HG03139 (cell line): Measurements from ENCODE around the gene HOXA13.

Experiments
- ATAC-seq: cut with Tn5 transposase; IDR thresholded peaks from one replicate; pipeline ENCODE4 v1.9.1; 2021; ENCODE audit not compliant: unreplicated experiment

HOXA13 gene

DNA sequence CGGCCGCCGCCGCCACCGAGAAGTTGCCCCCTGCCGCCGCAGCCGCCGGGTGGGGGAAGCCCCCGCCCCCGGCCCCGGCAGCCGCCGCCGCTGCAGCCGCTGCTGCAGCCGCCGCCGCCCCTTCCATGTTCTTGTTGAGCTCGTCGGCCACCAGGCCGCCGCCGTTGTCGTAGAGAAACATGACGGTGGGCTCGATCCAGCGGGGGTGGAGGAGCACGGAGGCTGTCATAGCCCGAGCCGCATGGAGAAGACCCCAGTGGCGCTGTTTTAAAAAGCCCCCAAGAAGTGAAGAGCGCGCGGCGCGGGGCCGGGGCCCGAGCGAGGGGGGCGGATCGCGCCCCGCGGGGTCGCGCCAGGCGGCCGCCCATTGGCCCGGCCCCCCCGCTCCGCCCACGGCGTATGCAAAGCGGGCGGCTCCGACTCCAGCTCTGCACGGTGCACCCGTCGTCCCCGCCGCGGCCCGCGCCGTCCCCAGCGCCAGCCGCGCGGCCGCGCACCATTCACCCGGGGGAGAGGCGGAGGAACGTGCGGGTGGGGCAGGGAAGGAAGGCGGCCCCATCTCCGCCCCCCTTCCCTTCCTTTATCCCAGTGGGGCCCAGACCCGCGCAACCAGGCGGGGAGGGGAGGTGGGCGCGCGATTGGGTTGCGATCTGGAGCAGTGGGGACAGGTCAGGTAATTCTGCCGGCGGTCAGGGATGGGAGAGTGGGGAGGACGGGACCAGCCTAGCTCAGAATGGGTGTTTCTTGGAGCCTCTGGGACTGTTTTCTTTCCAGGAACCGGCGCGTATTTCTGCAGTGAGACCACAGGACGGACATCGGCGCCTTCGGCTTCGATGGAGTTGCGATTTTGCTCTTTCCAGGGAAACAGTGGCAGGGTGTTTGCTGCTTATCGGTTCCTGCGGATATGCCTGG lies at the start of gene HOXA13:
TSS of gene HOXA13 (minus strand) at position 243 of the 912 bp plus-strand sequence. CDS start at position 229, 14 bp downstream.
- ATAC-seq, result no peak

DNA sequence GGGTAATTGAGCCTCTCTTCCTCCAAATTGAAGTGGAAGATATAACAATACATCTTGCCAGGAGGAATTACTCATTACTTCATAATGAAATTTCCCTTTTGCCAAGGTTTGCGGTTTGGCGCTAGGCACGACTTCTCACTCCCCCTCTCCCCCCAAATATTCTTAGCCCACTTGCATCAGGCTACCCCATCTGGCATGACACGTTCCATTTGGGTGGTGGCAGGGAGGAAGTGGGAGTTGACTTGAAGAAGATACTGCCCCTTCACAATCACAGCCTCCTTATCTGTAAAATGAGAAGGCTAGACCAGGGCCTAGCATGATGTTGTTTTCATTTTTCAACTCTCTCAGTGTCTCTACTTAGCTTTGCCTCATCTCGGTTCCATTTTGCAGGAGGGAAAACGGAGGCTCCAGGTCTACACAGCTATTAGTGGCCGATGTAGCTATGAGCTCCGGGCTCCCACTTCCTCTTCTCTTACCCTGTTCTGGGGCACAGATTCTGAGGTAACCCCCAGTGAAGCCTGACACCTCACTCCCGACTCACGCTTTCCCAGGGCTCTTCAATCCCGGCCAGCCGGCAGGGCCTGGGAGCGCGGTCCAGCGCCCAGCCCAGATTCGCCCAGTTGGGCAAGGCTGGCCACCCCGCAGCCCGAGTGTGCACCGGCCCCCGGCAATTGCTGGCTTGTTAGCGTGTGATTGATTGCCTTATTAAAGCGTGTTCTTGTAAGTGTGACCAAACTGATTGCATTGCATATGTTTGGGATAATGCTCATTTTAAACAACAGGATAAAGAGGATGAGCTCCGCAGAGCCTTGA lies 49.2 kb upstream of the HOXA13 start:
- no peak for ATAC-seq

DNA sequence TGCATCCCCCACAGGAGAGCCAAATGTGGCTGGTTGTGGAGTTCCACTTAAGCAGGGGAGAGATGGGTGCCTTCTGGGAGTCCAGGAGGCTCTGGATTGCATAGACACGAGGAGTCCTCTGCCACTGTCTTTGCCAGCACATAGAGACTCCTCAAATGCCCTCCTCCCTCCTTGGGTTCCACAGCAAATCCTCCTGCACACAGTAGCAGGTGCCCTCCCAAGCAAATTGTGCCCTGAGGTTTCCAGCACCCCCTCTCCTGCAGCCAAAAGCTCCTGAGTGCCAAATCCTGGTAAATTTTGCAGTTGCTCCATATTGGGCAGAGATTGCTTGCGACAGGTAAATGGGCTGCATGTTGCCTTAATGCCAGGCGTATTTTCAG lies 48.5 kb upstream of the HOXA13 start:
- no peak for ATAC-seq

DNA sequence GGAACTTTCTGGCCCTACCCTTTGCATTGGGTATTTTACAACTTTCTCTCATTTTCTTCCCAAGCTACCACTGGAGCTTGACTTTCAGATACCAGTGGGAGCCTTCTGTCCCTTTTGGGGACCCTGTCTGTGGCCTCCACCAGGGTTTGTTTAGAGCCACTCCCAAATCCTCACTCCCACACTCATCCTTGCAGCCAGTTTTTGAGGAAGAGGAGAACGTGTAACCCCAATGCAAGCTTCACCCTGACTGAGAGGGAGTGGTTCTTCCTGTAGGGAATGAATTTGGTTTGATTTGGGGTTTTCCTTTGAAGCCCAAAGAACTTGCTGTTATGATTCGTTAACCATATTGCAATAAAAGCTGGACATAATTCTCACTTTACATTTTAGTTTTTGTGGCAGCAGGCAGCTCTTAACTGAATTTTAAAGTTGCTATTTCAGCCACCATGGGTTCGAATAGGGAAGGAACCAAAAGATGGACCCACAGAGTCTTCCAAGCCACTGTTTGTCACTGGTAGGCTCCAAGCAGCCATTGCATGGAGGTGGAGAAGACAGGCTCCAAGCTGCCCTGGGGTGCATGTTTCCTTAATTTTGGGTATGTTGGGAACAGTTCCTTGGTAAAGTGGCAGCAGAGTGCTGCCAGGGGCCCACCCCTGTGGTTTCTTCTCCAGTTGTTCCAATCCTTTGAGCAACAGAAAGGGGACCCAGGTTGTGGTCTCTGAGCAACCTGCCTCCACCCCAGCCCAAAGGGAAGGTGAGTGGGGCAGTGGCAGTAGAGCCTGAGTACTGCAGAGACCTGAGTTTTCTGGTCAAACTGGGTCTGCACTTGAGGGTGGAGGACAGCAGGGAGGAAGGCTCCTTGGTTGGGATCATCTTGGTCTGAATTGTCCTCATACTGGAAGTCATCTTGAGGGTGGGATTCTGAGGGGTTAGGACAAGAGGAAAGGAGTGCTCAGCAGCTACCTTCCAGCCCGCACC lies 47.8 kb upstream of the HOXA13 start:
- no peak for ATAC-seq

DNA sequence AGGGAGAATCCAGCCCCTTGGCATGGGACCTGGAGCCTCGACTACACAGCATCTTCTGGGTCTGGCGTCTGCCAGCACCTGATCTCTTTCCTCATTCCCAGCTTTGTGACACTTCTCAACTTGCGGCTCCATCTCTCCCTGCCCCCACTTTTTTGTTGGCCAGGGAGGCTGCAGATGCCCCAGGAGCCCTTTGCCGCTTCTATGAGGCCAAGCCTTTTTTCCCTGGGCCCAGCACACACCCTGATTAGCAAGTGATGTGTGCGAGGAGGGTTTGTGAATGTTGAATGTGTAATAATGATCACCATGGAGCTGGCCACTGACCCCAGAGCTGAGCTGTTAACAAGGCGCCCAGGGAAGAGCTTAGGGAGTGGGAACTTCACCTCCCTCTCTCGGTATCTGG lies 47.1 kb upstream of the HOXA13 start:
- ATAC-seq, result no peak

DNA sequence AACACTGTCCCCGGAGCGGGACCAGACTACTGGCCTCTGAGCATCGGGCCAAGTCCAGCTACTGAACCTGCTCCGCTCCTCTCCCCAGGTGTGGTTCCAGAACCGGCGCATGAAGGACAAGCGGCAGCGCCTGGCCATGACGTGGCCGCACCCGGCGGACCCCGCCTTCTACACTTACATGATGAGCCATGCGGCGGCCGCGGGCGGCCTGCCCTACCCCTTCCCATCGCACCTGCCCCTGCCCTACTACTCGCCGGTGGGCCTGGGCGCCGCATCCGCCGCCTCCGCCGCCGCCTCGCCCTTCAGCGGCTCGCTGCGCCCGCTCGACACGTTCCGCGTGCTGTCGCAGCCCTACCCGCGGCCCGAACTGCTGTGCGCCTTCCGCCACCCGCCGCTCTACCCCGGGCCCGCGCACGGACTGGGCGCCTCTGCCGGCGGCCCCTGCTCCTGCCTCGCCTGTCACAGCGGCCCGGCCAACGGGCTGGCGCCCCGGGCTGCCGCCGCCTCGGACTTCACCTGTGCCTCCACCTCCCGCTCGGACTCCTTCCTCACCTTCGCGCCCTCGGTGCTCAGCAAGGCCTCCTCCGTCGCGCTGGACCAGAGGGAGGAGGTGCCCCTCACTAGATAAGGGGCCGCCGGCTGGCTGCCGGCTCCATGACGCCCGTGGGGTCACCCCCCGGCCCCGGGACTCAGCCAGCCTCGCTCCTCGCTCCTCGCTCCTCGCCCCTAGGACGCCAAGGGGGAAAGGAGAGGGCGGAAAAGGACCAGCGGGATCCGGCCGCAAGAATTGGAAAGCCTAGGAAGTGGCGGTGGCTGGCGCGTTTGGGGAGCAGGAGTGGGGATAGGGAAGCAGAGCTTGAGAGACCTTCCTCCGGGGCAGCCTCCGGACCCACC lies 46.2 kb upstream of the HOXA13 start:
- ATAC-seq, result no peak

DNA sequence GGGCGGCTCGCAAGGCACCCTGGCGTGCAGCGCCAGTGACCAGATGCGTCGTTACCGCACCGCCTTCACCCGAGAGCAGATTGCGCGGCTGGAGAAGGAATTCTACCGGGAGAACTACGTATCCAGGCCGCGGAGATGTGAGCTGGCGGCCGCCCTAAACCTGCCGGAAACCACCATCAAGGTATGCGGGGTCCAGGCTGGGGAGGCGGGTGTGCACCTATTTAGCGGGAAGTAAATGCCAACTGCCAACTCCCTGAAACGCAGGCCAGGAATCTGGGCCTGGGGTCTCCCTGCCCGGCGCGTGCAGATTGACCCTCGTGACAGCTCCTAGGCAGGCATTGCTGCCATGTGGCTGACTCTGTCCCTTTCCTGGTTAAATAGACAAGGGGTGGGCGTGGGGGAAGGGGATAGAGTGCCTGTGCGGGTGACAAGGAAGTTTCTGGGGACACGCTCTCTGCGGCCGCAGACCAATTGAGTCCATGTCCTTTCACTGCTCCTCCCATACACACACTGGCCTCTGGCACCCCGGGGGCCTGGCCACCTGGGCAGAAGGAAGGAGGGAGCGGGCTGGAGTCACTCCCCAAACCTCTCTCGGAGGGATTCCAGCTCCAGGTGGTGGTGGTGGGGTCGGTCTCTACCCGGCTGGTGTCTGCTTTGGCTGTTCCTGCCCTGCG lies 45.4 kb upstream of the HOXA13 start:
- ATAC-seq, result no peak

DNA sequence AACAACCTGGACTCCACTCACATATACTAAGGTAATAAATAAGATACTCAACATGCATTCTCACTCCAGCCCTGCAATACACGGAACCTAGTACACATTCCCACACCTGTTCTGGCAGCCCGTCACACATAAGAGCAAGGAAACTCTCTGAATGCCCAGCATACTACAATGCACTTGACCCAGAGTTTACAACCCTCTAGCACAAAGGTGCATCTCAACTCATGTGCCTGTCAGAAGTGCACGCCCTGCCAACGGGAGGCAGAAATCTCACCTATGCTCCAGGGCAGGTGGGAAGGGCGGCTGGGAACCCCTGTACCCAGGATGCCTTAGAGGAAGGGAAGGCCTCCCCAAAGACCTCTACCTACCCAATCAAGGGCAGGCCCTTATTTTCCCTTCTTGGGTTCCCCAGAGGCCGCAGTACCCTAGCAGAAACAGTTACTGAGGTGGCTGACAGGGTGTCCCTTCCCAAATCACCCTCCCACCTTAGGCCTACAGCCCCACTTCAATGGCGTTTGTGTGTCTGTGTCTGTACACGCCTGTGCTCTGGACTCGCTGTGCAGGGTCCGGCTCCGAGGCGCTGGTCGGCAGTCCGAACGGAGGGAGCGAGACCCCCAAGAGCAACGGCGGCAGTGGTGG lies 44.7 kb upstream of the HOXA13 start:
- no peak for ATAC-seq

DNA sequence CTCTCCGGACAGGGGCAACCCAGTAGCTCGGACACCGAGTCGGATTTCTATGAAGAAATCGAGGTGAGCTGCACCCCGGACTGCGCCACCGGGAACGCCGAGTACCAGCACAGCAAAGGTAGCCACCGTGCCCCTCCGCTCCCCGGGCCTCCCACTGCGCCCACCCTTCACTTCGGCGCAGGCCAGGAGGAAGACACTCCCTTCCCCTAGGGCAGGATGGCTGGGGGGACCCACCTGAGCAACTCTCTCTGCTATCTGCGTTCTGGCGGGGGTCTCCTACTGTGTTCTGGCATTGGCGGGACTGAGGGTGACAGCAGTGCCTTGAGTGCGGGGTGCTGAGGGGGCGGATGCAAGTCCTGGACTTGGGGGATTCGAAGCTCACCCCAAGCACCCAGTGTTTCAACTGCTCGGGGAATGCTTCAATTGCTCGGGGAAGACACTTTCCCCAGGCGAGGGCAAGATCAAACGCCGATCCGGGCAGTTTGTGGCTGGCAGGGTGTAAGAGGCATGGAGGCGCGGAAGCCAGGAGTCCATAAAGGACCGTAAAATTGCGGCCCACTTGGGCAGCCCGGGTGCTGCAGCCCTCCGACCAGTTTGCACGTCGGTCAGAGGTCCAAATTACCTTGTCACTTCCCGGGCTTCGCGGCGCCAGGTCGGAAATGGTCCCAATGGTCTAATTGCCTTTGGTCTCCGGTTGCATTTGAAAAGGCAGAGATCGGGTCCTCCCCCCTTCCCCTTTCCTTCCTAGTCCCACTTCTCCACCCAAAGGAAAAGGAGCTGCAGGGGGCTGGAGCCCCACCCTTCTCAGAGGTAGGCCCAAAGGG lies 43.7 kb upstream of the HOXA13 start:
- ATAC-seq, result no peak

DNA sequence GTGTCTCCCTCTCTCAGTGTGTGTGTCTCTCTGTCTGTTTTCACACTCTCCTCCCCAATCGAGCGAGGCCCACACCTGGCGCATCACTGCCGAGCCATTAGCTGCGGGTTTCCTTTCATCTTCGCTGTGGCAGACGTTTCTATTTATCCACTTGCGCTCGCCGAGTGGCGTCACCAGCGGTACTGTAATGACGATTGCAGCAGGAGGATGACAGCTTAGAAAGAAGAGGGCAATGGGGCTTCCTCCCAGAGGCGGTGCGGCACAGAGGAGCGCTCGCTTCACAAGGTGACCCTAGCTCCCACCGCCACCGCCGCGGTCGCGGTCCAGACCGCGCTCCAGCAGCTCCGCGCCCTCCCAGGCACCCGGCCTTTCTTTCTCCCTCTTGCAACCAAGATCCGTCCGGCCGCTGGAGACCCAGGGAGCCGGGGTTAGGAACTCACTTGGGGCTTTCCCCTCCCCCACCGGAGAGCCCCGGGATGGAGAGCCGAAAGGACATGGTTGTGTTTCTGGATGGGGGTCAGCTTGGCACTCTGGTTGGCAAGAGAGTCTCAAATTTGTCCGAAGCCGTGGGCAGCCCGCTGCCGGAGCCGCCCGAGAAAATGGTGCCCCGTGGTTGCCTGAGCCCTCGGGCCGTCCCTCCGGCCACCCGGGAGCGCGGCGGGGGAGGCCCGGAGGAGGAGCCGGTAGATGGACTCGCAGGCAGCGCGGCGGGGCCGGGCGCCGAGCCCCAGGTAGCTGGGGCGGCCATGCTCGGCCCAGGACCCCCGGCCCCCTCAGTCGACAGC lies 42.9 kb upstream of the HOXA13 start, which contains the start of gene EVX1:
TSS of gene EVX1 (plus strand) at position 248 of the 785 bp plus-strand sequence. CDS start at position 477, 229 bp downstream.
- no peak for ATAC-seq

DNA sequence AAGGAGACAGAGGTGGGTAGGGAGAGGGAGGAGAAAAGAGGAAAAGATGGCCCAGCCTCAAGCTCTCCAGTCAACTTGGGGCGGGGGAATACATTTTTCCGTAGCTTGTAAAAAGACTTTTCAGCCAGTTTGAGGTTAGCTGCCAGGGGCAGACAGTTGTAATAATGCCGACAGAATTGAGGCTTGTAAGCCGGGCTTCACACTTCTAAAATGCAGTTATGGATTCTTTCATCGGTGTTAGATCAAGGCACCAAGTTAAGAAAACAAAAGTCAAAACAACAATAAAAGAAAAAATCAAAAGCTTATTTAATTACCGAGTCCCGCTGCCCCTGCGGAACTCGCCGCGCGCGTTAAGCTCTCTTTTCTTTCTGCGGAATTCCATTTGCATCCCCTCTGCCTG lies 42.3 kb upstream of the HOXA13 start:
- no peak for ATAC-seq

DNA sequence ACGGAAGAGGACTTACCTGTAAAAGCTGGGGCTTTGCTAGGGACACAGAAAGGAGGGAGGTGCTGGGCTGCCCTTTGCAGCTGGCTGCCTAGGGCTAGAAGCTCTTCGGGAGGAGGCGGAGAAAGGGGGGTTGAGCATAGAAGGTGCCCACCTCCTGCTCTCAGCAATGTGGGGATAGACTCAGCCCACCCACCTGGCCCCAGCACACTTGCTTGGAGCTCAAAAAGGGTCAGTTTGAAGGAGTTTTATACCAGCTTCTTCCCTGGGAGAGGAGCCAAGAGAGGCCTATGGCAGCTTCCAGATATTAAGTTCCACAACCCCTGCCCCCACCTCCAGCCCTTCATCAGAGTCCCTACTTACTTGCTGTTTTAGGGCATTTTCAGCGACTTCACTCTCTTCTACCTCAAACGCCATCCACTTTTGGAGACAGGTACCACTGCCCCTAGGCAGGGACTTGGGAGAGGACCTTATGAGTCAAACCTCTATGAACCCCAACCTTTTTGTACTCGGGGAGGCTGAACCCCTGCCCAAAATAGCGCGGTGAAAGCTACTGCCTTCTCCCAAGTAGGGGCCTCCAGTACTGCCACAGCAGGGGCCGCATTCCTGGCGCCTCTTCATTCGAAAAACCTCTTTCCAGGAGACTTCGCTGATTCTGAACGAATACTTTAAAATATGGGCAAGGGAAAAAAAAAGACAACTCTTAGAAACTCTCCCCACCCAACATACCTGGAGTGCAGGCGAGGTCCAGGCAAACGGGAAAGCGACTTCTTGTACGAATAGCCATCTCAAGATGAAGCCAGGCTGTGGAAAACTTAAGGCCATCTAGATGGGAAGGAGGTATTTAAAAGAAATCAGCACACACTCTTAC lies 41.5 kb upstream of the HOXA13 start:
- no peak for ATAC-seq

DNA sequence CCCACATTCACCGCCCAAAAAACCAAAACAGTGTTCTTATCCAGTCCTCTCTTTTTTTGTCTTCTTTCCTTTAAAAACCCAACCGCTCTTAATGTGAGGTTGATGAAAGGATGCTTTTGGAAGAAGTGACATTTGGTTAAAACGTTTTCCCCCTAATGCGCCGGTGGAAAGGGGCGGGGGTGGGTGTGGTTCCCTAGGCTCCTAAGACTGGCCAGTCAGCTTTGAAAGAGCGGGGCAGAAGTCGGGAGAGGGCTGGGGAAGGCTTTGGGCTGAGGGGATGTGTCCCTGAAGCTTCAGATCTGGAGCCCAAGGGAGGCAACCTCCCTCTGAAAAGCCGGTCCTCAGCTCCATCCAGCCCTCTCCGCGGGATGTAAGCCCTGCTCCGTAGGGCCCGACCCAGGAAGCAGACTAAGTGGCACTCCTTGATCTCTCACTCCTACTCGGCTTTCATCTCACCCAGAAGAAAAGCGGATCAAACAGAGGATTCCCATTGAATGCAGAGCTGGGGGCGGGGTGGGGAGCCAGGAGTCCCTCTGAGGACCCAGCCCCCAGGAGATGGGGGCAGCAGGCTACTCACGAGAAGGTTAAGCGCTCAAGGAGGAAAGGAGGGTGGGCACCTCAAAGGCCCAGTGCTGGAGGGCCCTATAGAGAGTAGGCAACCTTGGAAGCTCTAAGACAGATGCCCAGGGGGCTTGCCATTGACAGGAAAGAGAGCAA lies 40.3 kb upstream of the HOXA13 start:
- ATAC-seq, result no peak

DNA sequence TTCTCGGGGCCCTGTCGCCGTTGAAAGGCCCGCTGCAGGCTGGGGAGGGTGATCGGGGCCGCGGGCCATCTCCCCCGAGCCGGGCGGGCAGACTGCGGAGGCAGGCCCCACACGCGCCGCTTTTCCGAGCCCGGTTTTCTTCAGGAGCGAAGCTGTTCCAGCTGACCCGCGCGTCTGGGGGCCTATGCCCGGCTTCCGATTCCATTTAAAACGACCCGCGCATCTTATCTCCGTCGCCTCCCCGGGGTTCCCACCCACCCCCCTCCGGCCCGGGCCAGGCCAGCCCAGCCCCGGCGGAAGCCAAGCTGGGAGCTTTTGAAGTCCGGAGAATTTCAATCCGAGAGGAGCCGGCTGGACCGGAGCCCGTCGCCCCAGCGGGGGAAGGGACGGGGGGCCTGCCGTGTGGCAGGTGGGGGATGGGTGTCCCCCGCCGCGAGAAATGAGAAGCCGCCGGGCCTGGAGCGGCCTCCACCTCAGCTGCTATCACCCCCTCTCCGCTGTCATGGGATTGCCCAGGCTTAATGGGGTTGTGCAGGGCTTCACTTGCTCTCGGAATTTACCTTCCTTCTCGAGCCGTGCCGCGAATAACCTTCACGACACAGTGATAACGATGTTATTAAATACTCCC lies 39.6 kb upstream of the HOXA13 start:
- ATAC-seq, result no peak

DNA sequence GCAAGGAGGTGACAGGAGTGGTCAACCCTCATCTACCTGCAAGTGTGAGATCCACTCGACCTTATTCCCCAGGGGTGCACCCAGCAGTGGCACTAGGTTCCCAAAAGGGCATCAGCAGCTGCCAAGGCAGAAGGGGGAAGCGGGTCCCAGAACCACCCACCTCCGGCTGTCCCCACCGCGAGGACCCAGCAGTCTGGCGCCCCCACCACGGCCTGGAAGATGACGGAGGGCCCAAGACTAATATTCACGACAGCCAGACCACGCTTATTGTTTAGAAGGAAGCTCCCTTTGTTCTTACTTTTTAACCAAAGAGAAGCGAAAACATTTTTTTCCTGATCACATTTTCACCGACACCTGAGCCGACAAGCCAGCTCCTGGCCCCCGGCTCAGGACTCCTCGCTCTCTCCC lies 39.1 kb upstream of the HOXA13 start:
- no peak for ATAC-seq
